Measurements from ENCODE around the gene POU2AF1.

Gene POU2AF1

DNA sequence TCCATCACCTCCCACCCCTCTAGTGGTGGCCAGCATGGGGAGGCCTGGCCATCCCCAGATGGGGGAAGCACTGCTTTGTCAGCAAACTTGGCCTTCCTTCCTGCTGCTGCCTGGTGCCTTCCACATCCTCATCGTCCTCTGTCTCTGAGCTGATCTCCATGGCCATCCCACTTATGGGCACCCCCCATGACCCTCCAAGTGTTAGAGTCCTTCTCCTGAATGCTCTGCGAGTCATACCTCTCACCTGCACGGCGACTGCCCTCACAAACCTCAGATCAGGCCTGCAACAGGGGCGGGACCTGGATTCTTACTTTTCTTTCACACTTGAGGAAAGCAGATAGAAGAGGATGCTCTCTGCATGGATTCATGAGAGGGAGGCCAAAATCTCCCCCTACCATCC is 24.0 kb downstream of the POU2AF1 start:
- no peaks in the 10 kb centered on the region for H3K27me3 ChIP-seq (ENCODE audit: control insufficient read depth, insufficient read depth, low read length, poor library complexity, severe bottlenecking)
- no peak overlapping the region for H3K27ac ChIP-seq (ENCODE audit: insufficient read depth, low read depth, low read length, poor library complexity, severe bottlenecking)
- no peak overlapping the region for H3K4me3 ChIP-seq (ENCODE audit: insufficient read depth, low read depth, low read length)
- no peaks in the 10 kb centered on the region for H3K36me3 ChIP-seq (ENCODE audit: control insufficient read depth, insufficient read depth, low read length)
- H3K9me3 ChIP-seq (ENCODE audit: control insufficient read depth, low read length), result no peaks in the 10 kb centered on the region
- H3K4me1 ChIP-seq (ENCODE audit: control insufficient read depth, insufficient read depth, low read length), result no peaks in the 10 kb centered on the region
- WGBS, 2 experiments, result 91 to 94% methylated on average over 5 of the region's 5 CpGs

DNA sequence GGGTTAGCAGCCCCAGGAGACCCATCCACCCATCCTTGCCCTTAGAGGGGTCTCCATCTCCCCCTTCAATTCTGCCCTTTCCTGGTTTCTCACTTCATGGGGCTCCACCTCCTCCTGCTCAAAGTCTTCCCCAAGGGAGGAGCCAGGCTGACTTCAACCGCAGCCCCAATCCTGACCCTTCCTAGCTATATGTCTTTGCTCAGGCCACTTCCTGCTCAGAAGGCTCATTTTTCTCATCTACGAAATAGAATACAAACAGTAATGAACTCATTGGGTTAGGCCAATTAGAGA is 24.5 kb downstream of the POU2AF1 start:
- no peaks in the 10 kb centered on the region for H3K36me3 ChIP-seq (ENCODE audit: control insufficient read depth, insufficient read depth, low read length)
- no peak overlapping the region for H3K27ac ChIP-seq (ENCODE audit: insufficient read depth, low read depth, low read length, poor library complexity, severe bottlenecking)
- no peaks in the 10 kb centered on the region for H3K4me1 ChIP-seq (ENCODE audit: control insufficient read depth, insufficient read depth, low read length)
- 82 to 92% methylated on average over 2 of the region's 2 CpGs for WGBS, 2 experiments
- H3K9me3 ChIP-seq (ENCODE audit: control insufficient read depth, low read length), result no peaks in the 10 kb centered on the region
- no peak overlapping the region for H3K4me3 ChIP-seq (ENCODE audit: insufficient read depth, low read depth, low read length)
- no peaks in the 10 kb centered on the region for H3K27me3 ChIP-seq (ENCODE audit: control insufficient read depth, insufficient read depth, low read length, poor library complexity, severe bottlenecking)

DNA sequence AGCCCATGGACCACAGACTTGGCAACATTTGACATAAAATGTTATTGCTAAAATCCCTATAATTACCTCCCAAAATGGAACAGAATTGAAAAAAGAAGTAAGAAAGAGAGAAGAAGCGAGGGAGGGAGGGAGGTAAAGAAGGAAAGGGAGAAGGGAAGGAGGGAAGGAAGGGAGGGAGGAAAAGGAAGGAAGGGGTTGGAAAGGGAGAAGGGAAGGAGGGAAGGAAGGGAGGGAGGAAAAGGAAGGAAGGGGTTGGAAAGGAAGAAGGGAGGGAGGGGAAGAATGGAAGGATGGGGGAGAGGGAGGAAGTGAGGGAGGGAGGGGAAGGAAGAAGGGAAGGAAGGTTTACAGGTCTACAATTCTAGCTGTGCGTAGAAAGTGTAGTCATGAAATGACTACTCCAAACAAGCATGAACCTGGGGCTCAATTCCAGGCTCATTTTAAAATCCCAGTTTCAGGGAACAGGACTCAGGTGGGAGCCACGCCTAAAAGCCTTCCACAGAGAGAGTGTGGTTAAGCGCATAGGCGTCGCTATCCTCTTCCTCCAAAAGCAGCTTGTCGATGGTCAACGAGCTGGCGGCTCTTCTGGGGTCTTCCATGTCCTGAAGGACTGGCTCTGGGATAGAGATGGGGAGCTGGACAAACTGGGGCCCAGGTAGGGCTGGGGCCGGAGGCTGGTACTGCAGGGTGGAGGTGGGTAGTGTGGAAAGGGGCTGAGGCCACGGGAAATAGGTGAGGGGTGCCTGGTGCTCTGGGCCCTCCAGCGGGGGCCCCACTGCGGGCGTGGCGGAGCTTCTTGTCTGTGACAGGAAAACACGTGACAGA is 25.1 kb downstream of the POU2AF1 start:
- Histone ChIP-seq H3K27me3 (ENCODE audit: control insufficient read depth, insufficient read depth, low read length, poor library complexity, severe bottlenecking) (no peaks in the 10 kb centered on the region), H3K9me3 (ENCODE audit: control insufficient read depth, low read length) (no peaks in the 10 kb centered on the region), H3K4me1 (ENCODE audit: control insufficient read depth, insufficient read depth, low read length) (no peaks in the 10 kb centered on the region), H3K4me3 (ENCODE audit: insufficient read depth, low read depth, low read length) (no peak overlapping the region), H3K27ac (ENCODE audit: insufficient read depth, low read depth, low read length, poor library complexity, severe bottlenecking) (no peak overlapping the region), H3K36me3 (ENCODE audit: control insufficient read depth, insufficient read depth, low read length) (no peaks in the 10 kb centered on the region)
- WGBS, 2 experiments, result 94 to 95% methylated on average over 16 of the region's 16 CpGs

DNA sequence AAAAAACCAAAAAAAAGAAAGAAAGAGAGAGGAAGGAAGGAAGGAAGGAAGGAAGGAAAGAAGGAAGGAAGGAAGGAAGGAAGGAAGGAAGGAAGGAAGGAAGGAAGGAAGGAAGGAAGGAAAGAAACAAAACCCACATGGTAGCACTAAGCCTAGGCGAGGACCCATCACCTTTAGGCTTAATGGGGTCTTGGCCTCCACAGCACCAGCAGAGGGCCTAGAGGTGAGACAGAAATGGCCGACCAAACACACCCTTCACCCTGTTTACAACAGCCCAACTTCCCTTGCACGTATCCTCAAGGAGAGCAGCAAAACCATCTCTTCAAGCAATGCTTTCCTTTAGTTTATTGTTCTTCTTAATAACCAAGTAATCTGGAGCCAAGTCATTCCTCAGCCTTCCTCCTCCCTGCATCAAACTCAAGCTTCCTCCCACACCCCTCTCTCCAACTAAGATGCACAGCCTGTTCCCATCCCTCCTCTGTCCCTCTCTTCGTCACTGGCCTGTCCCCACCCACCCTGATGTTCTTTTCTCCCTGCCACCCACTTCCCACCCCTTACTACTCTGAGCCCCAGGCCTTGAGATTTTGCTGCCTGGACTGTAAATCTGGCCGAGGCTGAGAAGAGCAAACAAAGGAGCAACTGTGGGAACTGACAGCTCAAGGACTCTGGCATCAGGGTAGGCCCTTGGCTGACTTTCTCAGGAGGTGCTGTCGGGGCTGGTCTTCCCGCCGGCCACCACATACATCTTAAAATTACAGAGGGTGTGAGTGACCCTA is 26.0 kb downstream of the POU2AF1 start:
- Histone ChIP-seq H3K9me3 (ENCODE audit: control insufficient read depth, low read length) (no peaks in the 10 kb centered on the region), H3K4me3 (ENCODE audit: insufficient read depth, low read depth, low read length) (no peak overlapping the region), H3K27ac (ENCODE audit: insufficient read depth, low read depth, low read length, poor library complexity, severe bottlenecking) (no peak overlapping the region), H3K36me3 (ENCODE audit: control insufficient read depth, insufficient read depth, low read length) (no peaks in the 10 kb centered on the region), H3K27me3 (ENCODE audit: control insufficient read depth, insufficient read depth, low read length, poor library complexity, severe bottlenecking) (no peaks in the 10 kb centered on the region), H3K4me1 (ENCODE audit: control insufficient read depth, insufficient read depth, low read length) (no peaks in the 10 kb centered on the region)
- WGBS, 2 experiments, result 82 to 86% methylated on average over 8 of the region's 8 CpGs

DNA sequence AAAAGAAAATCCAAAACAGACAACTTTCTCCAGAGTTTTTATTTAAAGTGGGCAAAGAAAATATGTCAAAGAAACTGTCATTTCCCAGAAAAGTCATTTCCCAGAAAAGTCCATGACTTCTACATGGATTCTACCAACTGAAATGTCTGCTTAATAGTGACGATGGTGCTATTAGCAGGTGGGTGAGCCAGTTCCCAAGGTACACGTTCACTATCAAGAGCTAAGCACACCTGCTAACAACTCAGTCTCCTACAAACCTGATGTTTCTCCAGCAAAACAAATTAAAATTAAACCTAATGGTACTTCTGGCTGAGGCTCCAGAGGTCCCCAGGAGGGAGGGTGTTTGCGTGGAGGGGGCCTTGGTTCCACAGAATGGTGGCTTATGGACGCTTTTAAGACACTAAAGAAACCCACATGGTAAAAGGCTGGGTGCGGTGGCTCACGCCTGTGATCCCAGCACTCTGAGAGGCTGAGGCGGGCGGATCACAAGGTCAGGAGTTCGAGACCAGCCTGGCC is 26.8 kb downstream of the POU2AF1 start:
- H3K27me3 ChIP-seq (ENCODE audit: control insufficient read depth, insufficient read depth, low read length, poor library complexity, severe bottlenecking), result no peaks in the 10 kb centered on the region
- WGBS, 2 experiments, result 93 to 94% methylated on average over 9 of the region's 9 CpGs
- H3K36me3 ChIP-seq (ENCODE audit: control insufficient read depth, insufficient read depth, low read length), result no peaks in the 10 kb centered on the region
- no peaks in the 10 kb centered on the region for H3K9me3 ChIP-seq (ENCODE audit: control insufficient read depth, low read length)
- no peaks in the 10 kb centered on the region for H3K4me1 ChIP-seq (ENCODE audit: control insufficient read depth, insufficient read depth, low read length)
- H3K27ac ChIP-seq (ENCODE audit: insufficient read depth, low read depth, low read length, poor library complexity, severe bottlenecking), result no peak overlapping the region
- H3K4me3 ChIP-seq (ENCODE audit: insufficient read depth, low read depth, low read length), result no peak overlapping the region

DNA sequence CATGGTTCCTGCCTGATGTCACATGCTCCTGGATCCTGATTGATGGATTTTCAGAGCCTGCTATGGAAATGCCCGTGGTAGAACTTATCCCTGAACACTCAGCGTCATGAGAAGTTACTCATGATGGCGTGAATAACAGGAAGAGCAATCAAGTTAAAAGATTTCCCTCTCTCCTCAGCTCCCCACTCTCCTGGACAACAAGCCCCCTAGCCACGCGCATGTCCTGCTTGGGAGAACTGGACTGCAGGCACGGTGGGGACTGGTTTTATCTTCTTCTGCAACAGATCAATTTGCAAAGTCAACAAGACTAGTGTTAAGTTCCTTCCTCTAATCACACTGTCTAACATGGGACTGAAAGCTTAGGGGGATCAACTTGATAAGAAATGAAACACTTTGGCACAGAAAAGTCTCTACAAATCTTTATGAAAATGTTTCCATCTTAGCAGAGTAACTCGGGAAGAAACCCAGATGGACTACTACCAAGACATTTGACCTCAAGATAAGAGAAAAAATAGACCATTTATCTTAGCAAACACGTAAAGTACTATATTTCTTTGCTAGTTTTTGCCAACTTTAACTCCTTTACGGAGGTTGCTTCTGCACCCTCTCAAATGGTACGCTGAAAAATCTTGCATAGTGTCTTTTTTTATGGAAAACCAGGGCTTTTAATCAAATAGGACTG is 27.6 kb downstream of the POU2AF1 start:
- 92 to 94% methylated on average over 10 of the region's 10 CpGs for WGBS, 2 experiments
- no peaks in the 10 kb centered on the region for H3K36me3 ChIP-seq (ENCODE audit: control insufficient read depth, insufficient read depth, low read length)
- H3K27me3 ChIP-seq (ENCODE audit: control insufficient read depth, insufficient read depth, low read length, poor library complexity, severe bottlenecking), result no peaks in the 10 kb centered on the region
- no peak overlapping the region for H3K4me3 ChIP-seq (ENCODE audit: insufficient read depth, low read depth, low read length)
- no peaks in the 10 kb centered on the region for H3K9me3 ChIP-seq (ENCODE audit: control insufficient read depth, low read length)
- no peak overlapping the region for H3K27ac ChIP-seq (ENCODE audit: insufficient read depth, low read depth, low read length, poor library complexity, severe bottlenecking)
- H3K4me1 ChIP-seq (ENCODE audit: control insufficient read depth, insufficient read depth, low read length), result no peaks in the 10 kb centered on the region

DNA sequence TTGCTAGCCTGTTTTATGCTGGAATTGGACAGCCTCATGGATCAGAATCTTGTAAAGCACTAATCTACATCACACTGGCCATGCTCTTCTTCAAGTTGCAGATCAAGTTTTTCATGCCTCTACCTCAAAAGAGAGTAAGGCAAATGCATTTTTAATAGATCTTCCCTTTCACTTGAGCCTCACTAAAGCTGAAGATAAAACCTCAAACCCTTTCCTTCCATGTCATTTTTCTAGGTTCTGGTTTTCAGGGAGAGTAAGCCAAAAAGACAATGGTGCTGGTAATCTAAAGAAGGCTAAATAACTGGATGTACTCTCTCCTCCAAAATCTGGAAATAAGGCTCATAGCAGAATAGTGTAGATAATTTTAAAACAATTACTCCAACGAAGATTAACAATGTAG is 28.3 kb downstream of the POU2AF1 start:
- 96 to 100% methylated on average over 1 of the region's 1 CpG for WGBS, 2 experiments
- no peaks in the 10 kb centered on the region for H3K36me3 ChIP-seq (ENCODE audit: control insufficient read depth, insufficient read depth, low read length)
- H3K27me3 ChIP-seq (ENCODE audit: control insufficient read depth, insufficient read depth, low read length, poor library complexity, severe bottlenecking), result no peaks in the 10 kb centered on the region
- no peaks in the 10 kb centered on the region for H3K4me1 ChIP-seq (ENCODE audit: control insufficient read depth, insufficient read depth, low read length)
- H3K27ac ChIP-seq (ENCODE audit: insufficient read depth, low read depth, low read length, poor library complexity, severe bottlenecking), result no peak overlapping the region
- no peaks in the 10 kb centered on the region for H3K9me3 ChIP-seq (ENCODE audit: control insufficient read depth, low read length)
- no peak overlapping the region for H3K4me3 ChIP-seq (ENCODE audit: insufficient read depth, low read depth, low read length)

DNA sequence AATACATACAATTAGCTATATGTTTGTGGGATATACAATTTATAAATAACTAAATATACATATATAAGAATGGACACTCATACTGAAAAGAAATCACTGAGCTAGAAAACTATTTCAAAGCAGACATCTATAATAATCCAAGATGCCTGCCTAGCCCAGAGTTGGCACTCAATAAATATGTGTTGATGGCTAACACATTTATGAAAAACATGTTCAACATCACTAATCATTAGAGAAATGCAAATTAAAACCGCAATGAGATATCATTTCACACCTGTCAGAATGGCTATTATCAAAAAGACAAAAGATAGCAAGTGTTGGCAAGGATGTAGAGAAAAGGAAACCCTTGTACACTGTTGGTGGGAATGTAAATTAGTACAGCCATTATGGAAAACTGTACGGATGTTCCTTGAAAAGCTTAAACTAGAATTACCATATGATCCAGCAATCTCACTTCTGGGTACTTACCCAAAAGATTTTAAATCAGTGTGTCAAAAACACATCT is 29.8 kb downstream of the POU2AF1 start:
- no peaks in the 10 kb centered on the region for H3K36me3 ChIP-seq (ENCODE audit: control insufficient read depth, insufficient read depth, low read length)
- no peaks in the 10 kb centered on the region for H3K27me3 ChIP-seq (ENCODE audit: control insufficient read depth, insufficient read depth, low read length, poor library complexity, severe bottlenecking)
- H3K4me1 ChIP-seq (ENCODE audit: control insufficient read depth, insufficient read depth, low read length), result no peaks in the 10 kb centered on the region
- H3K9me3 ChIP-seq (ENCODE audit: control insufficient read depth, low read length), result no peaks in the 10 kb centered on the region
- 80 to 95% methylated on average over 1 to 2 of the region's 2 CpGs for WGBS, 2 experiments
- H3K4me3 ChIP-seq (ENCODE audit: insufficient read depth, low read depth, low read length), result no peak overlapping the region
- H3K27ac ChIP-seq (ENCODE audit: insufficient read depth, low read depth, low read length, poor library complexity, severe bottlenecking), result no peak overlapping the region

DNA sequence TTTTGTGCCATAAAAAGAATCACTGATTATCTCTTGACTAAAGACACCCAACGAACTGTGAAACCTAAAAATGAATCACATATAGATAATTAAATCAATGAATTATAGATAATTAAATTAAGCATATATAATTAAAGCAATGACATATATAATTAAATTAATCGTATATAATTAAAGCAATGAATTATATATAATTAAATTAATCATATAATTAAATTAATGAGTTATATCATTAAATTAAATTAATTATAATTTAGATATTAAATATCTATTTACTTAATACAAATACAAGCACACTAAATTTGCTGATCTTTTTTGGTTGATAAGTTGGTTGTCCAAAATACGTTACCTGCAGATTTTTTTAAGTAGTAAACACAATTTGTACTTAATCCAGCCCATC is 30.9 kb downstream of the POU2AF1 start:
- no peaks in the 10 kb centered on the region for H3K9me3 ChIP-seq (ENCODE audit: control insufficient read depth, low read length)
- WGBS, 2 experiments, result 100% methylated on average over 1 of the region's 3 CpGs; no CpG with 5 or more reads in 1 of the 2 experiments
- H3K27ac ChIP-seq (ENCODE audit: insufficient read depth, low read depth, low read length, poor library complexity, severe bottlenecking), result no peak overlapping the region
- no peaks in the 10 kb centered on the region for H3K27me3 ChIP-seq (ENCODE audit: control insufficient read depth, insufficient read depth, low read length, poor library complexity, severe bottlenecking)
- H3K4me3 ChIP-seq (ENCODE audit: insufficient read depth, low read depth, low read length), result no peak overlapping the region
- H3K4me1 ChIP-seq (ENCODE audit: control insufficient read depth, insufficient read depth, low read length), result no peaks in the 10 kb centered on the region
- H3K36me3 ChIP-seq (ENCODE audit: control insufficient read depth, insufficient read depth, low read length), result no peaks in the 10 kb centered on the region

DNA sequence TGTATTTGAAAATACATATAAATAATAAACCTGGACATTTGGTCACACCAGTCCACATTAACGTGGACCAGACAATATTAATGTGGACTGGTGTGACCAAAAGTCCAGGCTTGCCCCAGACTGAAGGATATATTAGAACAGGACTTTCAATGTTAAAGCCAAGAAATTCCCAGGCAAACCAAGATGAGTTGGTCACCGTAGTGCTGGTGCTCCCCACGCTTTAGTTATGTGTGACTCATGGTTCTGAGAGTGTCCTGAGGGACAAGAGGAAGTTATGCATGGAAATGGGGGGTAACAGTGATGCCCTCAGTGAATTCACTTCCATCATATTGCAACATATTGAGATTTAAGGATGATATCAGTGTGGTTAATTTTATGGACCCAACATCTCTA is 31.4 kb downstream of the POU2AF1 start:
- Histone ChIP-seq H3K36me3 (ENCODE audit: control insufficient read depth, insufficient read depth, low read length) (no peaks in the 10 kb centered on the region), H3K27me3 (ENCODE audit: control insufficient read depth, insufficient read depth, low read length, poor library complexity, severe bottlenecking) (no peaks in the 10 kb centered on the region), H3K4me3 (ENCODE audit: insufficient read depth, low read depth, low read length) (no peak overlapping the region), H3K4me1 (ENCODE audit: control insufficient read depth, insufficient read depth, low read length) (no peaks in the 10 kb centered on the region), H3K9me3 (ENCODE audit: control insufficient read depth, low read length) (no peaks in the 10 kb centered on the region), H3K27ac (ENCODE audit: insufficient read depth, low read depth, low read length, poor library complexity, severe bottlenecking) (no peak overlapping the region)
- 95 to 100% methylated on average over 3 of the region's 3 CpGs for WGBS, 2 experiments

Measured in ectodermal cell (in vitro differentiated cells).